Activated gamma-delta T cell treated with Interleukin-2 at 50 U/mL for 16 hours (primary cell): ENCODE results near the gene INSR.

Experiments used
- DNase-seq: peaks from one replicate; pipeline ENCODE4 v3.0.0-alpha.2; 2020

INSR gene

DNA sequence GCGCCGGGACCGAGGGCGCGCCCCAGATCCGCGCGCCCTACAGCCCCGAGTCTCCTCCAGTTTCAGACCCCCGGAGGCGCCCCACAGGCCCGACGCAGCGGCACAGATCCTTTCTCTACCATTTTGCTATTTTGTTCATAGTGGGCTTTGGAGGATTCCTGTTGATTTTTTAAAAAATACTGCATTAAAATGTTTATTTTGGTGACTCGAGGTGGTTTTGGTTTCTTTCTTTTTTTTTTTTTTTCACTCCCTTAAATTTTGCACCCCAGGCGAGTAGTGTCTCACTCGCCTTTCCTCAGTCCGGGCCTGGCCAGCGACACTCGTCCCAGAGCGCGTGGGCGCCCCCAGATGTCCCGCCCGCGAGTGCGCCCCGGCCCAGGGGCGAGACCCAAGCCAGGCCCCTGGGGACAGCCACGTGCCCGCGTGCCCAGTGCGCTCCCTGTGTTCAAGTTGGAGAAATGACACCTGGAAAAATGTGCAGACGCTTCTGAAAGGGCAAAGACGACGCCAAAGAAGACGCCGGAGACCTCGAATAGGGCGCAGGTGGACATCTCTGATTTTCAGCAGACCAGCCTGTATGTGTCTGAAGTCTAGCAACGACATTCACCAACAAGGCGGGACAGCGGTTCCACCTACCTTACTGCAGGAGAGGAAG lies 471 bp upstream of the INSR start:
- DNase-seq: no peak

DNA sequence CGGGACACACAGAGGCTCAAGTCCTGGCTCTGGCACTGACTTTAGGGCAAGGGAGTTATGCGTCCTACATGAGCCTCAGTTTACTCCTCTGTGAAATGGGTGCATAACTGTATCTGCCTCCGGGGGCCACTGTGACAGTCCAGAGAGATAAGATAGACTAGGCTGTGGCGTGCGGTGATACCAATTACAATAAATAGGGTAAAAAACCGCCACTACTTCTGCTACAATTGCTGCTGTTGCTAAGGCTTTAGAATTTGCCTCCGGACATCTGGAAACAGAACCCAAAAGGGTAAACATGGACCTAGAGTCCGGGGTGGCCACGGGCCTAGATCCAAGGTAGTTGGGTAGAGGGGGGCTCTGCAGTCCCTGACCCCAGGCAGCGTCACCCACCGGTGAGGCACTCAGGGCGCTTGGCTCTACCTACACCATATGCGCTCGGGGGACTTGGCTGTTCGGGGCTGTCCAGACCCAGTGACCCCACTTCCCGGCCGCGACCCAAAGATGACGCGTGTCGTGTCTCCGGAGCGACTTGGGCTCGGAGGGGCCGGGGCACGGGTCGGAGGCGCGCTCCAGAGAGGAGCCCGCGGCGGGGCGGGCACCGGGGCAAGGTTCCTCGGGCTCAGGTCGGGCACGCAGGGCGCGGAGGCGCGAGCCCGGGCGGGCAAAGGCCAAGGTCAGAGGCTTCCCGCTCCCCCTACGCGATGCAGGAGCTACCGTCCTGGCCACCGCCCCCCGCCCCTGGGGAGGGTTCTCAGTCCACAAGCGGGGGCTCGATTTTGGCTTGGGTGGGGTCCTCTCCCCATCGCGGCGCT lies 1.1 kb downstream of the INSR start:
- no peak for DNase-seq

DNA sequence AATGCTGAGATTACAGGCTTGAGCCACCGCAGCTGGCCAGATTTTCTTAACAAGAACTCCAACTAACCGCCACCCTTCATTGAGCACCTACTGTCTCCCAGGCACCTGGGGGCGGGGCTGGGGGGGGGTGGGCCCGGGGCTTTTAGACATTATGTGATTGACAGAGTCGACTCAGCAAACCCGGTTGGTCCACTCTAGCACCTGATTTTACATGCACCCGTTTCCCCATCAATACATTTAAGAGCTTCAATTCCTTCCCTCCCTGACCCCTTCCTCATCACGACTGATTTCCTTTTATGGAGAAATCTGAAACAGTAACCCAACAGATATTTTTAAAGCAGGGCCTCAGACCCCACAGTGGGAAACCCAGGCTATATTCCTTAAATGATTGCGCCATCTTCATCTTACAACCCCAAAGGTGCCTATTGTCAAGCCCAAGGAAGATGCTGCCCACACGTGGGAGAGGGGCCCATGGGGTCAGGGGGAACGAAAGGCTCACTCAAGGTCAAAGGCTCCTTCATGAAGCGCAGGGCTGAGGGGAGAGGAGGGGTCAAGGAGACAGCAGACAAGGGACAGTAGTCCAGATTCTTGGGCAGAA lies 1.8 kb downstream of the INSR start:
- no peak for DNase-seq

DNA sequence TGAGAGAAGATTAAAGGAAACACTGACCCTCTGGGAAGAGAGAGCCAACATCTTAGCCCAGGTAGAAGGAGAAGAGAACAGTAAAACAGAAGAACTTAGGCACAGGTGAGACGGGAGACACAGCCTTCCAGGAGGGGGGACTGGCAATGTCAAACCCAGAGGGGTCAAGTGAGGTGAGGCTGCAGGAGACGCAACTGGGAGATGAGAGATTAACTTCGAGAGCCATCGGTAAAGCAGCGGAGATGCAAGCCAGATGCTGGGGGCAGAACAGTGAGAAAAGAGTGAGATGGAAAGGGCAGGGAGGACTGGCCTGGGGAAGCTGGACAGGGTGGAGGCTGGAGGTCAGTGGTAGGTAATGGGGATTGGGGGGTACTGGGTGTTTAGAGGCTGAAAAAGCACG lies 5.2 kb downstream of the INSR start:
- no peak for DNase-seq

DNA sequence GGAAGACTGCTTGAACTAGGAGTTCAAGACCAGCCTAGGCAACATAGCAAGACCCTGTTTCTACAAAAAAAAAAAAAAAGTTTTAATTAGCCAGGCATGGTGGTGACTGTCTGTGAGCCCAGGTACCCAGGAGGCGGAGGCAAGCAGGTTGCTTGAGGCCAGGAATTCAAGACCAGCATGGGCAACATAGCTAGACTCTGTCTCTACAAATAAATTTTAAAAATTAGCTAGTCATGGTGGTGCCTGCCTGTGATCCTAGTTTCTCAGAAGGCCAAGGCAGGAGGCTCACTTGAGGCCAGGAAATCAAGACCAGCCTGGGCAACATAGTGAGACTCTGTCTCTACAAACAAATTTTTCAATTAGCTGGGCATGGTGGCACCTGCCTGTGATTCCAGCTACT lies 6.1 kb downstream of the INSR start:
- DNase-seq: no peak

DNA sequence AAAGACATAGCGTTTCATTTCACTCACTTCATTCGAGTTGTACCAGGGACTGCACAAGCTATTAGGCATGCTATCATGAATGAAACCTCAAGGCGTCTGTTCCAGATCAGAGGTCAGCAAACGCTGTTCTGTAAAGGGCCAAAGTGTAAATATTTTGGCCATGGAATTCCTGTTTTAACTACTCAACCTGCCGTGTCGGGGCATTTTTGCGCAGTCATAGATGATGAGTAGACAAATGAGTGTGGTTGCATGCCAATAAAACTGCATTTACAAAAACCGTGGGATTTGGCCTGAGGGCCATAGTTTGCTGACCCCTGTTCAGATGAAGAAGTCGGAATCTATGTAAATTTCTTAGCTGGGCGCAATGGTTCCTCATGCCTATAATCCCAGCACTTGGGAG lies 6.5 kb downstream of the INSR start:
- no peak for DNase-seq

DNA sequence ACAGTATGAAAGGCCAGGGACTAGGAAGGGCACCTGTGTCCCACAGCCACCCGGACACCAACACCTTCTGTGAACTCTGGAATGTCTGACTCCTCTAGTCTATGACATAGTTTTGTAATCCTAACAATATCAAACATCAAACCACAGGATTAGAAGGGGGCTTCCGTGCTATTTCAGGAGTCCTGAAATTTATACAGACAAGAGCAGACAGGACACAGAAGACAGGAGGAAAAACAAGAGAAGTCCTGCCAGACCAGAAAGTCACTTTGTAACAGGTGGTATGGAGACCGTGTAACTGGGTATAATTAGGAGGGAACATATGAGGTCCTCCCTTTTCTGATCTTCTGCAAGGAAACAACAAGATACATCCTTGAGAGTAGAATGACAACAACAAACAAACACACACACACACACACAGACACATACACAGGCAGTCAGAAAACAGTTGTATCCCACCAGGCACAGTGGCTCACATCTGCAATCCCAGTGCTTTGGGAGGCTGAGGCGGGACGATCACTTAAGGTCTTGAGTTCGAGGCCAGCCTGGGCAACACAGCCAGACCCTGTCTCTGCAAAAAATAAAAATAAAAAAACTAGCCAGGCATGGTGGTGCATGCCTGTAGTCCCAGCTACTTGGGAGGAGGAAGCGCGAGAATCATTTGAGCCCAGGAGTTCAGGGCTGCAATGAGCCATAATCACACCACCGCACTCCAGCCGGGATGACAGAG lies 13.1 kb downstream of the INSR start:
- DNase-seq: no peak

DNA sequence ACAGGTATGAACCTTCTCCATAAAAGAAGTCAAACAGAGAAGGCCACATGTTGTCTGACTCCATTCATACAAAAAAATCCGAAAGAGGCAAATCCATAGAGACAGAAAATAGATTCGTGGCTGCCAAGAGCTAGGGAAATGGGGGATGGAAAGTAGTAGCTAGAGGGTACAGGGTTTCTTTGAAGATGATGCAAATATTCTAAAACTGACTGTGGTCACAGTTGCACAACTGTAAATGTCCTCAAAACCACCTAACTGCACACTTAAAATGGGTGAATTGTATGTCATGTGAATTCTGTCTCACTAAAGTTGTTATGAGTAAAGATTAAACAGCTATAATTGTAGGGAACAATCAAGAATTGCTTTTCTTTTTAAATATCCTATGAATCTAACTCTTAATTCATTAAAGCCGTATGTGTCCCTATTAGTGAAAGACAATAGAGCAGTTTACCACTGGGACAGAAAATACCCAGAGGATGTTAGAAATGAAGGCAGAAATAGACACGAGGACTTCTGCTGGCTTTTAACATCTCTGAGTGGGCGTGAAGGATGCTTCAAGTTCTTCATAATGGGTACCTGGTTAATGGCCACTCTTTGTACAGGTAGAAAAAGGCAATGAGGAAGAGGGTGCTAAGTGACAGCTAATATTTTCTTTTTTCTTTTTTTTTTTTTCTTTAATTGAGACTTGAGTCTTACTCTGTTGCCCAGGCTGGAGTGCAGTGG lies 21.2 kb downstream of the INSR start:
- DNase-seq: no peak

DNA sequence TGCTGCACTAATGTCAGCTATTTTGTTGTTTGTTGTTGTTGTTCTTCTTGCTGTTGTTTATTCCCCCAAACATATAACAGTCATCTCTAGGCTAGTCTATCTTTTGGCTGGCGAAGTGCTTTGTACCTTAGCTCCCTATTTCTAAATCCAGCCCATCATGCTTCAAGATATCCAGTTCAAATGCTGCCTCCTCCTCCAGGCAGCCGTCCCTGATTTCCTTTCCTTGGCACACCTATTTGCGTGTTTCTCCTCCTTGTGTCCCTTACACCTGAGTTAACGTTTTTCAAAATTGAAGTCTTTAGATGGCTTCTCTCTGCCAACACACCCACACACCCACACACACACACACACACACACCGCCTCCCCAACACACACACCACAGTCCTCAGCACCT lies 25.5 kb downstream of the INSR start:
- DNase-seq: no peak

DNA sequence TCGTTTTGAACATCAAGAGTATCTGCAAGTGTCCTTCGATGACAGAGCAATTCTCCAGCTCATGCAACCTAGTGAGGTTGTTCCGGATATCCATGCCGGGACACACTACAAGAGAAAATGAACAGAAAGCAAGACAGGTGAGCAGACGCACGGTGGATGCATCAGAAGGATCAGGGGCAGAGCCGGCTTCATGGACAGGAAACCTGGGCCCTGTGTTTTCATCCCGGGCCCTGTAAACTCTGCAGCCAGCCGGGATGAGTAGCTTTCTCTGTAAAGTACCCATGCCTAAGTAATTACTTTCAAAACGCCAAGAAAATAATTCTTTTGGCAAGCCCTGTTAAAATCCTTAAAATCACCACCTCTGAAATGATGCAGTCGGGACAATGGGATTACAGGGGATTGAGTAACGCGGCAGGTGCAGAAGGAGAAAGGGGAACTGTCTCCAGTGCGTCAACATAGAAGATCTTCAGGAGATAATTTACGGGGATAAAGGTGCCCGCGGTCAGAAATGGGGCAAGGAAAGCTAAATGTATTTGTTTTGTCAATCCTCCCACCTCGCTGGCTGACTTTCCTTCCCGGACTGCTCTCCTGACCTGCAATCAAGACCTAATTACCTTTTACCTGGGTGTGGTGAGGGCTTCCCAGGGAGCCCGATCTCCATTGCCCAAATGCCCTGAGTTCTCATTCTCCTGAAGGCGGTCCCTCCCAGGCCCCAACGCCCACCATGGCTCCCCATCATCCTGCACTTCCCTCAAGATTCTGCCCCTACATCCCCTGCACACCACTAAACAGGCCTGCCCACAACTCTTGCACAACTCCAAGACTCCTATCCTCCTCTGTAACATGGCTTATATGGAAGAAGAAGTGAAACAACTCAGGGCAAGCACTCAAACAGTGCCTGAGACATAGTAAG lies 26.2 kb downstream of the INSR start:
- DNase-seq: no peak

DNA sequence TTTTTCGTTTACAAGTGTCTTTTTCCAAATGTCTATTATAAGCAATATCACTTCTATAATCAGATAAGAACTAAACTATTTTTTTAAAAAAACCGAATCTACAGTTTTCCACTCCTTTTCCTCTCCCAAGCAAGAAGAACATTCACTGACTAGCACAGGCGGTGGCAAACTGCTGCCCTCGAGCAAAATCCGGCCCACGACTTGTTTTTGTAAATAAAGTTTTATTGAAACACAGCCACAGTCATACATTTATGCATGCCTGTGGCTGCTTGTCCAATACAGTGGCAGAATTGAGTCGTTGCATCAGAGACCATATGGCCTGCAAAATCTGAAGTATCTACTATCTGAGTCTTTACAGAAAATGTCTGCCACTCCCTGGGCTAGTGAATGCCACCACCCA lies 27.4 kb downstream of the INSR start:
- DNase-seq: no peak

DNA sequence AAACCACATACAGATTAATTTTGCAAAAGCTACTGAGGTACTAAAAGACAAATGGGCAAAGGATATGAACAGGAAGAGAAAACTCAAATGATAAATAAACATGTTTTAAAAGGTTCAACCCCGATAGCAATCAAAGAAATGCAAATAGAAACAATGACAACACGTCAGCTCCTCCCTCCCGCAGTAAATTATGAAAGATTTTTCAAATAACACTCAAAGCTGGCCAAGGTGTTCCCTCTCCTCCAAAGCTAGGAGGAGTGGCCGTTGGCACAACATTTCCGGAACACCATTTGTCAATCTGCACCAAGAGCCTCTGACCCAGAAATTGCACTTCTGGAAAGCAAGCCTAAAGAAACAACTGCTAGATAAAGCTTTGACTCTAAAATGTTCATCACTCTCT lies 28.3 kb downstream of the INSR start:
- DNase-seq: no peak

DNA sequence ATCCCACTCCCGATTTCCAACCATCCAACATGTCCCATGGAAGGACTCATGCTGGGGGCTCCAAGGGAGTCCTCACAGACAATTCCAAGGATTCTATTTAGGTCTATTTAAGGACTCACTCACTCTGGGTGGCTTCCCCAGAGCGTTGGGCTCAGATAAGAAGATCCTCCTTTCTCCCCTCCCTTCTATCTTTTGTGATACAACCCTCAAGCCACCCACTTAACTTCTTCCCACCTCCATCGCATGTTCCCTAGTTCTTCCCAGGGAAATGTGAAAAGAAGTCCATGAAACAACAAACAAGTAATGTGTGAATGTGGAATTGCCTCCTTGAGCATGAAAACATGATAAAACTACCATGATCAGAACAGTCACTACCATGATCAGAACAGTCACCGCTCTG lies 29.4 kb downstream of the INSR start:
- DNase-seq: no peak

DNA sequence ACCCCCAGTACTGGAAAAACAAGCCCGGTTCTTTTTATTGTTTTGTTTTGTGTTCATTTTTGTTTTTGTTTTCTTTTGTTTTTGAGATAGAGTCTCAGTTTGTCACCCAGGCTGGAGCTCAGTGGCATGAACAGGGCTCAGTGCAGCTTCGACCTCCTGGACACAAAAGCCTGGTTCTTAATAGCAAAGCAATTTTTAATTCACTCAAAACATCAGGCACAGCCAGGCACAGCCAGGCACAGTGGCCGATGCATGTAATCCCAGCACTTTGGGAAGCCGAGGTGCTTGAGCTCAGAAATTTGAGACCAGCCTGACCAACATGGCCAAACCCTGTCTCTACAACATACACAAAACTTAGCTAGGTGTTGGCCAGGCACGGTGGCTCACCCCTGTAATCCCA lies 30.7 kb downstream of the INSR start:
- DNase-seq: no peak

DNA sequence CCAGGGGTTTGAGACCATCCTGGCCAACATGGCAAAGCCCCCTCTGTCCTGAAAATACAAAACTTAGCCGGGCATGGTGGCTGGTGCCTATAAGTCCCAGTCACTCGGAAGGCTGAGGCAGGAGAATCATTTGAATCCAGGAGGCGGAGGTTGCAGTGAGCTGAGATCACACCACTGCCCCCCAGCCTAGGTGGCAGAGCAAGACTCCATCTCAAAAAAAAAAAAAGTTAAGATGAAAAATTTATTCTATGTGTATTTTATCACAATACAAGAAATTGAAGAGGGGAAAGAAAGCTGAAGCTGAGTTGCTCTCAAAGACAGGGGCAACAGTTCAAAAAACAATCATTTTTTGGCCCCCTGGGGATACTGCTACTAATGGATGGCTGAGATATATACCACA lies 31.1 kb downstream of the INSR start:
- no peak for DNase-seq

DNA sequence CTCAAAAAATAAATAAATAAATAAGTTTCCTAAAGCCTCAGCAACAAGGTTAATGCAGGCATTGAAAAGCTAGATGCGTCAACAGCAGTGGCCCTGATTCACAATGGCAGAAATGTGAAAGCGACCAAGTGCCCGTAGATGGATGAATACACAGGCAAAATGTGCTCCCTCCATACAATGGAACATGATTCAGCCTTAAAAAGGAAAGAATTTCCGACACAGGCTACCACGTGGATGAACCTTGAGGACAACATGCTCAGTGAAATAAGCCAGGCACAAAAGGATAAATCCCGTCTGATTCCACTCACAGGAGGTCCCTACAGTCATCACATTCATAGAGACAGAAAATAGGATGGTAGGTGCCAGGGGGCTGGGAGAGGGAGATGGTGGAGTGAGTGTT lies 31.7 kb downstream of the INSR start:
- no peak for DNase-seq

DNA sequence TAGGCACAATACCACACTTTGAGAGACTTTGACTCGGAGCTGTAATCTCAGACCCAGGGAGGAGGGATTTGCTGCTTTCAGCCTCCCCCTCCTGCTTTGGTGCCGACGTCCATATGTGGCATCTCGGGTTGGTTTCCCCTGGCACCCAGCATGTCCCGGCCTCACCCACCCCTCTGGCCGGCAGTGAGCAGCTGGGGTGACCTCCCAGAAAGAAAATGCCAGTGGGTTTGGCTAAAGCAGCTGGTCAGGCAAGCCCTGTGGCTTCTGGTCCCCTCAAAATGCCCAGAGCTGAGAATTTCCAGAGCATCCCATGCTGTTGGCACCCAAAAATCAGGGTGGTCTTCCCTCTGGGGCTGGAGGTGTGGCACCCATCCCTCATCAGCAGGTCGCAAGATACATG lies 34.1 kb downstream of the INSR start:
- no peak for DNase-seq

DNA sequence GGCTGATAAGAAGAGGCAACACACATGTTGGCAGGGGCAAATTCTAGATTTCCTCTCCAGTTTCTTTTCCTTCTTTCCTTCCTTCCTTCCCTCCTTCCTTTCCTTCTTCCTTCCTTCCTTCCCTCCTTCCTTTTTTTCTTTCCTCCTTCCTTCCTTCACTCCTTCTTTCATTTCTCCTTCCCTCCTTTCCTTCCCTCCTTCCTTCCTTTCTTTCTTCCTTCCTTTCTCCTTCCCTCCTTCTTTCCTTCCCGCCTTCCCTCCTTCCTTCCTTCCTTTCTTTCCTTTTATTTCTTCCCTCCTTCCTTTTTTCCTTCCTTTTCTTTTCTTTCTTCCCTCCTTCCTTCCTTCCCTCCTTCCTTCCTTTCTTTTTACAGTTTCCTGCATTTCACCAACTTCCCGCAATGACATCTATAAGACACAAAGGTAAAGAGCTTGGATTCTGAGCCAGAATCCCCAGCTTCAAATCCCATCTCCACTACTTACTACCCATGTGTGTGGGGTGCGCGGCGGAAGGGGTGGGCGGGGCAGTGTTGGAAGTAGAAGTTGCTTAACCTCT lies 35.3 kb downstream of the INSR start:
- no peak for DNase-seq

DNA sequence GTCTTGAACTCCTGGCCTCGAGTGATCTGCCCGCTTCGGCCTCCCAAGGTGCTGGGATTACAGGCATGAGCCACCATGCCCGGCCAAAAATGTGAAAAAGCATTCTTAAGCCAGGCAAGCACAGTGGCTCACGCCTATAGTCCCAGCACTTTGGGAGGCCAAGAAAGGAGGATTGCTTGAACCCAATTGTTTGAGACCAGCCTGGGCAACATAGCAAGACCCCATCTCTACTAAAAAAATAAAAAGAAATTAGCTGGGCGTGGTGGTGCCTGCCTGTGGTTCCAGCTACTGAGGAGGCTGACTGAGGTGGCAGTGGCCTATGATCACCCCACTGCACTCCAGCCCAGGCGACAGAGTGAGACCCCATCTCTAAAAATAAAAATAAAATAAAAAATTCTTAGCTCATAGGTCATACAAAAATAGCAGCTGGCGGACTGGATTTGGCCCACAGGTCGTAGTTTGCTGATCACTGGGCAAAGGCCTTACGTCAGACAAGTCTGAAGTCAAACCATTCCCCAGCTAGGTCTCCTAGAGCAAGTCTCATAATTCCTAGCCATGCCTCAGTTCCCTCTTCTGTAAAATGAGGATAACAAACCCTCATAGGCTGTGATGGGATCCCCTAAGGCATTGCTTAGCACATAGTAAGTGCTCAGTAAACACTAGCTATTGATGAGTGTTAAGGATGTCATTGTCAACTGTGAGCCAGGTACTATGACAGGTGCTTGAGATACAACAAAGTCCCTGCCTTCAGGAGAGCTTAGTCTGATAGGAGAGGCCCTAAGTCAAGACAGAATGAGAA lies 36.0 kb downstream of the INSR start:
- no peak for DNase-seq

DNA sequence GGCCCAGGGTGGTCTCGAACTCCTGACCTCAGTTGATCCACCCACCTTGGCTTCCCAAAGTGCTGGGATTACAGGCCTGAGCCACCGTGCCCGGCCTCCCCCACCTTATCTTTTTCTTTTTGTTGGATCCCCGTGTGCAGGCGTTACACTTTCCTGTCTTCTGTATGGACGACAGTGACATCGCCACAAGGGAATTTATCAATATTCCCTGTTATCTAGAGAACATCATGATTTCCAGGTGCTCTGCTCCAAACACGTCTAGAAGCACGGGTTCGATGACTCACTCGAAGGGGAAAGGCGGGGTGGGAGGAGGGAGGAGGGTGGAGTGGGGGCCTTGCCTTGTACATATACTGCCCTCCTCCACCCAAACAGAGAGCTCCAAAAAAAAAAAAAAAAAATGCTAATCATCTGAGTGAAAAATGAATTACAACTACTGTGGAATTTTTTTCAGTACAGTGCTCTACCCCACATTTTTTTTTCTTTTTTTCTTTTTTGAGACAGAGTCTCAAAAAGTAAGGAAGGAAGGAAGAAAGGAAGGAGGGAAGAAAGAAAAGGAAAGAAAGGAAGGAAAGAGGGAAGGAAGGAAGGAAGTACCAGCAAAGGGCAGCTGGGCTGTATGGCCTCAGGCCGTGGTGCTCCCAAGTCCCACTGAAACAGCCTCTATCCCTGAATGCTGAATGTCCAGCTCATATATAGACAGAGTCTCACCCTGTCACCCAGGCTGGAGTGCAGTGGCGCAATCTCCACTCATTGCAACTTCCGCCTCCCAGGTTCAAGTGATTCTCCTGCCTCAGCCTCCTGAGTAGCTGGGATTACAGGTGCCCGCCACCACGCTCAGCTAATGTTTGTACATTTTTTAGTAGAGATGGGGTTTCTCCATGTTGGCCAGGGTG lies 36.8 kb downstream of the INSR start:
- no peak for DNase-seq
